K562 (cell line): ENCODE data around the gene PRDX4. TPM values are rescaled to one million over a fixed set of nuclear protein-coding genes. Genes with fewer than 3 reads are reported as not detected.

Experiments used
- ATAC-seq: fragments of 200-7000 bp; cut with Tn5 transposase; 3 replicates; pipeline ENCODE4 v1.9.1; 2020; ENCODE audit warnings: moderate library complexity
- BruUV-seq: library from RNA; stranded (reverse); fragments of 400-500 nt; replicated peaks from 2 replicates; lab custom pipeline; 2021; lab: Mats Ljungman, UMichigan
- CTCF ChIA-PET: fragments of 300-600 bp; formaldehyde crosslinking; extraction: SDS; loops from one replicate; lab custom pipeline; 2021; ENCODE audit warnings: low intra/inter-chr PET ratio; lab: Yijun Ruan, JAX
- POLR2A ChIA-PET: fragments of 300-600, 350-650 bp; sonication (Branson Sonifier 250); formaldehyde crosslinking; extraction: SDS; loops from one replicate; lab custom pipeline; 2021; ENCODE audit warnings: antibody characterized with exemption, inconsistent platforms; lab: Yijun Ruan, JAX
- DNase-seq, 4 experiments: peaks; one replicate each; pipeline versions ENCODE4 v3.0.0 to v3.0.0-alpha.2; 2011 to 2018; ENCODE audit warnings: low spot score in 3 of 4, mixed read lengths in 3 of 4; ENCODE audit errors: extremely low read depth in 1 of 4
- FAIRE-seq: peaks from 2 replicates; lab custom pipeline; 2011; peaks lifted over from hg19 to GRCh38; lab: Jason Lieb, UNC
- H2AFZ ChIP-seq: 2 replicates; pipeline ENCODE4 v1.6.0; 2011; ENCODE audit warnings: low read depth, low read length, control low read depth, inconsistent platforms
- H3K27ac ChIP-seq: fragments of 200-600 bp; 3 replicates; pipeline ENCODE4 v1.8.0; 2011; ENCODE audit warnings: low read depth, mild to moderate bottlenecking, control low read depth, inconsistent platforms, low read length, moderate library complexity, mixed read lengths; ENCODE audit errors: extremely low read depth
- H3K27me3 ChIP-seq, 2 experiments: fragments of 300-600 bp in 1 of 2; 2 replicates in 1 of 2; 3 replicates in 1 of 2; pipeline versions ENCODE4 v1.6.0 to v1.8.0; 2011; ENCODE audit warnings: inconsistent platforms in 2 of 2, low read length in 2 of 2, mild to moderate bottlenecking in 1 of 2, mixed read lengths in 1 of 2, moderate library complexity in 1 of 2; ENCODE audit not compliant: control insufficient read depth in 2 of 2, insufficient read depth in 2 of 2
- H3K36me3 ChIP-seq: fragments of 300-600 bp; 3 replicates; pipeline ENCODE4 v1.8.0; 2011; ENCODE audit warnings: mild to moderate bottlenecking, low read length, inconsistent platforms; ENCODE audit not compliant: control insufficient read depth, insufficient read depth
- H3K4me1 ChIP-seq, 2 experiments: fragments of 200-600 bp in 1 of 2; replicated peaks in 1 of 2; 2 replicates in 1 of 2; 3 replicates in 1 of 2; pipeline versions ENCODE4 v1.5.1 to v1.8.0; 2011; ENCODE audit warnings: inconsistent platforms in 2 of 2, low read length in 2 of 2, mild to moderate bottlenecking in 1 of 2, mixed read lengths in 1 of 2, moderate library complexity in 1 of 2; ENCODE audit not compliant: control insufficient read depth in 2 of 2, insufficient read depth in 2 of 2
- H3K4me2 ChIP-seq: 2 replicates; pipeline ENCODE4 v1.6.1; 2011; ENCODE audit warnings: low read length, control low read depth, inconsistent platforms, mixed read lengths; ENCODE audit not compliant: insufficient read depth
- H3K4me3 ChIP-seq: fragments of 200-600 bp; sonication (generic), shearing (Covaris generic); 2 replicates; pipeline ENCODE4 v1.5.1; 2016; ENCODE audit warnings: control low read depth, inconsistent platforms
- H3K79me2 ChIP-seq: fragments of 200-600 bp; 3 replicates; pipeline ENCODE4 v1.8.0; 2011; ENCODE audit warnings: low read length, inconsistent platforms; ENCODE audit not compliant: control insufficient read depth, insufficient read depth
- H3K9ac ChIP-seq, 2 experiments: 2 replicates each; pipeline versions ENCODE4 v1.6.0 to v1.6.1; 2011; ENCODE audit warnings: low read depth in 2 of 2, low read length in 2 of 2, control low read depth in 1 of 2, inconsistent platforms in 1 of 2, mild to moderate bottlenecking in 1 of 2, mixed read lengths in 1 of 2; ENCODE audit not compliant: insufficient read depth in 1 of 2
- H3K9me1 ChIP-seq: one replicate; pipeline ENCODE4 v1.6.0; 2011; ENCODE audit warnings: inconsistent platforms, mild to moderate bottlenecking, low read length, moderate library complexity; ENCODE audit not compliant: control insufficient read depth, insufficient read depth
- H3K9me3 ChIP-seq: replicated peaks from 2 replicates; pipeline ENCODE4 v1.5.1; 2011; ENCODE audit warnings: low read depth, low read length, inconsistent platforms; ENCODE audit not compliant: control insufficient read depth, insufficient read depth
- H4K20me1 ChIP-seq: replicated peaks from 2 replicates; pipeline ENCODE4 v1.6.1; 2011; ENCODE audit warnings: low read length, inconsistent platforms, mixed read lengths; ENCODE audit not compliant: control insufficient read depth, insufficient read depth
- BCOR ChIP-seq: fragments of 450-650 bp; IDR thresholded peaks from 2 replicates; pipeline ENCODE4 v1.6.1; 2016
- CHD4 ChIP-seq: fragments of 200-600 bp; sonication (generic); IDR thresholded peaks from 3 replicates; pipeline ENCODE4 v1.6.1; 2012; ENCODE audit warnings: low read depth, mild to moderate bottlenecking, mixed read lengths, low read length, inconsistent platforms; ENCODE audit not compliant: insufficient read depth, insufficient replicate concordance, poor library complexity, severe bottlenecking
- E2F1 ChIP-seq: sonication (generic); formaldehyde crosslinking; IDR thresholded peaks from 2 replicates; pipeline ENCODE4 v1.8.1; 2023; ENCODE audit warnings: mild to moderate bottlenecking, missing genetic modification reagents, moderate library complexity
- FOS ChIP-seq: IDR thresholded peaks from 3 replicates; pipeline ENCODE4 v1.6.1; 2011; ENCODE audit not compliant: insufficient read length; ENCODE audit errors: extremely low read depth
- TAF1 ChIP-seq: IDR thresholded peaks from 2 replicates; pipeline ENCODE4 v1.6.1; 2011; ENCODE audit warnings: mild to moderate bottlenecking, low read length, moderate library complexity; ENCODE audit not compliant: insufficient read depth, control insufficient read depth, severe bottlenecking; ENCODE audit errors: extremely low read depth
- TAL1 ChIP-seq: fragments of 450-650 bp; IDR thresholded peaks from 2 replicates; pipeline ENCODE4 v1.6.1; 2016; ENCODE audit warnings: mild to moderate bottlenecking
- TSHZ1 ChIP-seq: fragments of 250-450 bp; sonication (Bioruptor Pico); IDR thresholded peaks from 2 replicates; pipeline ENCODE4 v1.4.0; 2020; ENCODE audit warnings: mild to moderate bottlenecking, moderate library complexity
- ZNF217 ChIP-seq: sonication (generic); formaldehyde crosslinking; IDR thresholded peaks from 2 replicates; pipeline ENCODE4 v1.8.0; 2022; ENCODE audit warnings: mild to moderate bottlenecking, missing genetic modification reagents
- WGBS: fragments of 100-300 bp; shearing (Covaris generic); methylation state at CpG from one replicate; pipeline ENCODE4 v1.1.6; 2016; ENCODE audit warnings: low coverage, mixed read lengths; ENCODE audit not compliant: insufficient coverage; ENCODE audit errors: missing lambda C conversion rate; 5-methylcytosine and 5-hydroxymethylcytosine counted together
- in situ Hi-C: fragments of 300-500 bp; cut with MboI; formaldehyde crosslinking; loops from 4 replicates; pipeline ENCODE4 v1.15.0; 2018; ENCODE audit warnings: inconsistent platforms, mixed read lengths
- intact Hi-C: fragments of 100-400 bp; cut with micrococcal nuclease; formaldehyde crosslinking; loops from 2 replicates; pipeline ENCODE4 v1.14.2; 2022
- polyA plus RNA-seq, 8 experiments: library from polyadenylated mRNA; depleted of rRNA in 4 of 8; stranded (reverse) in 5 of 8; unstranded in 3 of 8; fragments of >200 nt; fragmentation: Nextera tagmentation in 2 of 8; fragmentation: Illumina TruSeq in 1 of 8; extraction: Ambion mirVana in 2 of 8; extraction: Trizol in 1 of 8; gene quantifications; 2 replicates each; pipeline versions ENCODE4 v1.2.1 to v1.2.3, GENCODE V29; 2011 to 2014; ENCODE audit warnings: inconsistent platforms in 1 of 8, missing spikeins in 1 of 8
- total RNA-seq, 7 experiments: library from RNA; depleted of rRNA in 6 of 7; stranded (reverse); fragments of >200 nt in 6 of 7; fragmentation: Illumina TruSeq in 2 of 7; extraction: Trizol in 2 of 7; gene quantifications; 2 replicates each; pipeline versions ENCODE4 v1.2.1 to v1.2.3, GENCODE V29; 2011 to 2021; ENCODE audit warnings: low replicate concordance in 1 of 7
- TF ChIP-seq, protein P1 (sequence below): sonication (generic); formaldehyde crosslinking; IDR thresholded peaks from 2 replicates; pipeline ENCODE4 v1.8.1; 2023; ENCODE audit warnings: mild to moderate bottlenecking, missing genetic modification reagents
- TF ChIP-seq, protein P2 (sequence below), 2 experiments: fragments of 450-650 bp in 1 of 2; IDR thresholded peaks; 2 replicates each; pipeline ENCODE4 v1.6.1; 2011 to 2017; ENCODE audit warnings: low read depth in 2 of 2, antibody characterized with exemption in 1 of 2, borderline replicate concordance in 1 of 2, low read length in 1 of 2, mild to moderate bottlenecking in 1 of 2, mixed read lengths in 1 of 2; ENCODE audit not compliant: control insufficient read depth in 1 of 2

The PRDX4 gene
- total and polyA plus RNA-seq, 9 of the 15 experiments (the other 6 are each of a cell fraction or from before 2014, with no cell fraction given): 28.6 to 253 (median 153) TPM

GRCh38 chrX:23656091-23656490 lies 11.2 kb upstream of the PRDX4 start:
- ATAC-seq (no peak), FAIRE-seq (no peak), DNase-seq (no peak)
- in situ Hi-C loops (no loop called here), intact Hi-C loops (no loop called here)
- Histone ChIP-seq H3K79me2 (no peaks in the 10 kb centered on the region), H3K27ac (no peak overlapping the region), H3K4me3 (no peak overlapping the region), H2AFZ (no peak overlapping the region), H3K4me2 (no peak overlapping the region), H3K9me1 (no peaks in the 10 kb centered on the region), H3K9me3 (no peaks in the 10 kb centered on the region), H3K27me3 (peaks cover 4 to 5% of the 10 kb centered on the region in 2 experiments; a peak in 1 of 5 replicates), H3K9ac (no peak overlapping the region), H3K36me3 (no peaks in the 10 kb centered on the region), H3K4me1 (peaks cover 0 to 8% of the 10 kb centered on the region in 2 experiments; a peak in 2 of 5 replicates), H4K20me1 (no peaks in the 10 kb centered on the region)
- POLR2A ChIA-PET: no interaction called here
- WGBS: 15% methylated on average over 5 of the region's 5 CpGs
- CTCF ChIA-PET: no interaction called here
- BruUV-seq: no TSS peak
- TF ChIP-seq TAF1 (no peak), TAL1 (no peak), BCOR (no peak), TSHZ1 (CRISPR knock-in tag) (no peak), ZNF217 (no peak), CHD4 (no peak), FOS (no peak), E2F1 (CRISPR knock-in tag) (no peak)
- TF ChIP-seq, protein P1, sequence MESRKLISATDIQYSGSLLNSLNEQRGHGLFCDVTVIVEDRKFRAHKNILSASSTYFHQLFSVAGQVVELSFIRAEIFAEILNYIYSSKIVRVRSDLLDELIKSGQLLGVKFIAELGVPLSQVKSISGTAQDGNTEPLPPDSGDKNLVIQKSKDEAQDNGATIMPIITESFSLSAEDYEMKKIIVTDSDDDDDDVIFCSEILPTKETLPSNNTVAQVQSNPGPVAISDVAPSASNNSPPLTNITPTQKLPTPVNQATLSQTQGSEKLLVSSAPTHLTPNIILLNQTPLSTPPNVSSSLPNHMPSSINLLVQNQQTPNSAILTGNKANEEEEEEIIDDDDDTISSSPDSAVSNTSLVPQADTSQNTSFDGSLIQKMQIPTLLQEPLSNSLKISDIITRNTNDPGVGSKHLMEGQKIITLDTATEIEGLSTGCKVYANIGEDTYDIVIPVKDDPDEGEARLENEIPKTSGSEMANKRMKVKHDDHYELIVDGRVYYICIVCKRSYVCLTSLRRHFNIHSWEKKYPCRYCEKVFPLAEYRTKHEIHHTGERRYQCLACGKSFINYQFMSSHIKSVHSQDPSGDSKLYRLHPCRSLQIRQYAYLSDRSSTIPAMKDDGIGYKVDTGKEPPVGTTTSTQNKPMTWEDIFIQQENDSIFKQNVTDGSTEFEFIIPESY (CRISPR knock-in tag): no peak
- TF ChIP-seq, protein P2, sequence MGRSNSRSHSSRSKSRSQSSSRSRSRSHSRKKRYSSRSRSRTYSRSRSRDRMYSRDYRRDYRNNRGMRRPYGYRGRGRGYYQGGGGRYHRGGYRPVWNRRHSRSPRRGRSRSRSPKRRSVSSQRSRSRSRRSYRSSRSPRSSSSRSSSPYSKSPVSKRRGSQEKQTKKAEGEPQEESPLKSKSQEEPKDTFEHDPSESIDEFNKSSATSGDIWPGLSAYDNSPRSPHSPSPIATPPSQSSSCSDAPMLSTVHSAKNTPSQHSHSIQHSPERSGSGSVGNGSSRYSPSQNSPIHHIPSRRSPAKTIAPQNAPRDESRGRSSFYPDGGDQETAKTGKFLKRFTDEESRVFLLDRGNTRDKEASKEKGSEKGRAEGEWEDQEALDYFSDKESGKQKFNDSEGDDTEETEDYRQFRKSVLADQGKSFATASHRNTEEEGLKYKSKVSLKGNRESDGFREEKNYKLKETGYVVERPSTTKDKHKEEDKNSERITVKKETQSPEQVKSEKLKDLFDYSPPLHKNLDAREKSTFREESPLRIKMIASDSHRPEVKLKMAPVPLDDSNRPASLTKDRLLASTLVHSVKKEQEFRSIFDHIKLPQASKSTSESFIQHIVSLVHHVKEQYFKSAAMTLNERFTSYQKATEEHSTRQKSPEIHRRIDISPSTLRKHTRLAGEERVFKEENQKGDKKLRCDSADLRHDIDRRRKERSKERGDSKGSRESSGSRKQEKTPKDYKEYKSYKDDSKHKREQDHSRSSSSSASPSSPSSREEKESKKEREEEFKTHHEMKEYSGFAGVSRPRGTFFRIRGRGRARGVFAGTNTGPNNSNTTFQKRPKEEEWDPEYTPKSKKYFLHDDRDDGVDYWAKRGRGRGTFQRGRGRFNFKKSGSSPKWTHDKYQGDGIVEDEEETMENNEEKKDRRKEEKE (IDR thresholded peaks at IDR 0.05; ENCODE audit: borderline replicate concordance in 1 of 2, control insufficient read depth in 1 of 2, low read depth in 2 of 2, low read length in 1 of 2): no peak
